Spleen (tissue), 11 donors: ENCODE measurements around the gene ATE1. TPM values are rescaled to one million over a fixed set of nuclear protein-coding genes. Genes with fewer than 3 reads are reported as not detected.

ENCODE experiments used
- DNase-seq: peaks from one replicate; pipeline ENCODE4 v3.0.0-alpha.2; 2020
- H3K27ac ChIP-seq, 8 donors: fragments of 200-600 bp; sonication (generic) in 7 of 8; 1 replicate in 4 of 8; 2 replicates in 4 of 8; pipeline versions ENCODE4 v1.5.0 to v1.8.0; 2016 to 2021; ENCODE audit warnings: inconsistent platforms in 4 of 8, mild to moderate bottlenecking in 4 of 8, moderate library complexity in 1 of 8
- H3K27me3 ChIP-seq, 7 donors: fragments of 200-600 bp; sonication (generic) in 6 of 7; replicated peaks in 1 of 7; 1 replicate in 4 of 7; 2 replicates in 3 of 7; pipeline versions ENCODE4 v1.5.0 to v1.8.0; 2016 to 2021; ENCODE audit warnings: inconsistent platforms in 3 of 7, mild to moderate bottlenecking in 1 of 7
- H3K36me3 ChIP-seq, 6 donors: fragments of 200-600 bp; sonication (generic) in 5 of 6; 1 replicate in 4 of 6; 2 replicates in 2 of 6; pipeline versions ENCODE4 v1.5.0 to v1.8.0; 2016 to 2021; ENCODE audit warnings: inconsistent platforms in 2 of 6
- H3K4me1 ChIP-seq, 6 donors: fragments of 200-600 bp; sonication (generic) in 5 of 6; 1 replicate in 3 of 6; 2 replicates in 3 of 6; pipeline versions ENCODE4 v1.5.0 to v1.8.0; 2016 to 2021; ENCODE audit warnings: inconsistent platforms in 3 of 6
- H3K4me3 ChIP-seq, 8 donors: fragments of 200-600 bp; sonication (generic) in 7 of 8; 1 replicate in 4 of 8; 2 replicates in 4 of 8; pipeline versions ENCODE4 v1.5.0 to v1.8.0; 2016 to 2021; ENCODE audit warnings: inconsistent platforms in 4 of 8, mild to moderate bottlenecking in 4 of 8, moderate library complexity in 2 of 8
- H3K9me3 ChIP-seq, 8 donors: fragments of 200-600 bp; sonication (generic) in 7 of 8; 1 replicate in 4 of 8; 2 replicates in 4 of 8; pipeline versions ENCODE4 v1.5.0 to v1.8.0; 2016 to 2021; ENCODE audit warnings: inconsistent platforms in 4 of 8
- CTCF ChIP-seq, 11 experiments: fragments of 200-600 bp in 7 of 11; fragments of 450-650 bp in 4 of 11; sonication (generic) in 4 of 11; IDR thresholded peaks in 8 of 11; conservative IDR thresholded peaks in 3 of 11; 1 replicate in 7 of 11; 2 replicates in 4 of 11; pipeline versions ENCODE4 v1.4.0 to v1.8.0; 2016 to 2021; ENCODE audit warnings: antibody characterized with exemption in 11 of 11, inconsistent platforms in 4 of 11, mild to moderate bottlenecking in 1 of 11
- POLR2A ChIP-seq, 3 donors: fragments of 450-650 bp; IDR thresholded peaks; one replicate each; pipeline ENCODE4 v1.5.1; 2017; ENCODE audit warnings: antibody characterized with exemption in 3 of 3, mild to moderate bottlenecking in 1 of 3
- POLR2AphosphoS5 ChIP-seq, 3 donors: sonication (generic); formaldehyde crosslinking; IDR thresholded peaks; one replicate each; pipeline ENCODE4 v1.5.1; 2017; ENCODE audit warnings: antibody characterized with exemption in 3 of 3
- WGBS, 5 donors: extraction: QIAGEN DNeasy Blood & Tissue Kit in 3 of 5; methylation state at CpG; one replicate each; pipeline versions ENCODE4 v1.1.5 to v1.1.7; 2013 to 2018; 5-methylcytosine and 5-hydroxymethylcytosine counted together
- intact Hi-C: fragments of 100-400 bp; cut with DNase I; formaldehyde crosslinking; loops from one replicate; pipeline ENCODE4 v1.15.0; 2023; ENCODE audit warnings: low total_unique reads
- polyA plus RNA-seq, 3 donors: library from polyadenylated mRNA; stranded (reverse); fragments of 200-250 nt; gene quantifications; one replicate each; pipeline ENCODE4 v1.2.1, GENCODE V29; 2013
- total RNA-seq, 7 donors: library from RNA; depleted of rRNA in 3 of 7; stranded (reverse); fragments of >200 nt in 3 of 7; fragmentation: NEBNext Ultra II Directional in 4 of 7; extraction: Animal tissue kit (Norgen Biotek cat#: 25700) in 4 of 7; gene quantifications; one replicate each; pipeline versions ENCODE4 v1.1.0 to v1.2.1, GENCODE V29; 2016 to 2021
- donor health status: healthy with polysubstance abuse.
- donor health status: DM: no; HTN: no; CAD: no; lungs with moderate emphysema.
- donor health status: DM: no; HTN: no; CAD: no.
- donor health status: Bipolar disorder and iron deficiency.
- donor health status: healthy.
- donor health status: DM: no; HTN: no; CAD: no.
- donor health status: DM: yes; HTN: yes; CAD: no.

ATE1 gene
- total and polyA plus RNA-seq, 10 donors: 5.4 to 38.9 (median 29.9) TPM

GRCh38 chr10:121928528-121928884, 675 bp upstream of the ATE1 start:
- TF ChIP-seq CTCF (IDR thresholded peaks at IDR 0.05 in 8 of 11, conservative IDR thresholded peaks at IDR 0.05 in 3 of 11) (no peak), POLR2A (IDR thresholded peaks at IDR 0.05) (no peak), POLR2AphosphoS5 (IDR thresholded peaks at IDR 0.05) (no peak)
- H3K36me3 ChIP-seq: peaks cover 0 to 4% (median 0%) of the 10 kb centered on the region in 6 donors
- peak overlapping the region; percentile 82 to 99 (median 97) for H3K27ac ChIP-seq
- H3K4me1 ChIP-seq: peaks cover 10 to 47% (median 29%) of the 10 kb centered on the region in 6 donors
- no peaks in the 10 kb centered on the region for H3K9me3 ChIP-seq
- 1 to 11% (median 2%) methylated on average over 5 to 20 of the region's 20 CpGs for WGBS, 5 donors
- intact Hi-C loops: no loop called here
- no peak for DNase-seq
- peak overlapping the region; percentile 82 to 100 (median 88) for H3K4me3 ChIP-seq
- no peaks in the 10 kb centered on the region for H3K27me3 ChIP-seq

- Histone ChIP-seq H3K9me3 (no peaks in the 10 kb centered on the region), H3K27me3 (no peaks in the 10 kb centered on the region), H3K27ac (peak overlapping the region; percentile 82 to 99 (median 97)), H3K4me1 (peaks cover 10 to 47% (median 29%) of the 10 kb centered on the region in 6 donors), H3K36me3 (peaks cover 0 to 15% (median 4%) of the 10 kb centered on the region in 6 donors), H3K4me3 (peak overlapping the region; percentile 82 to 100 (median 88))
- no peak for DNase-seq
- TF ChIP-seq POLR2A (IDR thresholded peaks at IDR 0.05) (no peak), CTCF (IDR thresholded peaks at IDR 0.05 in 8 of 11, conservative IDR thresholded peaks at IDR 0.05 in 3 of 11) (no peak), POLR2AphosphoS5 (IDR thresholded peaks at IDR 0.05) (peak in 2 of 3 donors; percentile 1 to 58)
- intact Hi-C loops: no loop called here
- 0 to 1% (median 0%) methylated on average over 36 to 48 of the region's 48 CpGs for WGBS, 5 donors
Observed at GRCh38 chr10:121927318-121927840, 452 bp downstream of the ATE1 start.

GRCh38 chr10:121926671-121927317, 1.0 kb downstream of the ATE1 start:
- H3K36me3 ChIP-seq: peaks cover 0 to 21% (median 6%) of the 10 kb centered on the region in 6 donors
- peak overlapping the region; percentile 82 to 100 (median 88) for H3K4me3 ChIP-seq
- peak overlapping the region; percentile 82 to 99 (median 97) for H3K27ac ChIP-seq
- peaks cover 10 to 47% (median 29%) of the 10 kb centered on the region in 6 donors for H3K4me1 ChIP-seq
- 0 to 2% (median 0%) methylated on average over 20 of the region's 20 CpGs for WGBS, 5 donors
- H3K27me3 ChIP-seq: no peaks in the 10 kb centered on the region
- DNase-seq: no peak
- TF ChIP-seq POLR2A (IDR thresholded peaks at IDR 0.05): no peak
- TF ChIP-seq POLR2AphosphoS5 (IDR thresholded peaks at IDR 0.05): no peak
- no peak for TF ChIP-seq CTCF (IDR thresholded peaks at IDR 0.05 in 8 of 11, conservative IDR thresholded peaks at IDR 0.05 in 3 of 11)
- intact Hi-C loops: no loop called here
- no peaks in the 10 kb centered on the region for H3K9me3 ChIP-seq

- Histone ChIP-seq H3K27ac (peak overlapping the region; percentile 82 to 99 (median 97)), H3K9me3 (no peaks in the 10 kb centered on the region), H3K4me1 (peaks cover 10 to 47% (median 29%) of the 10 kb centered on the region in 6 donors), H3K27me3 (no peaks in the 10 kb centered on the region), H3K36me3 (peaks cover 0 to 27% (median 11%) of the 10 kb centered on the region in 6 donors), H3K4me3 (peak overlapping the region in 5 of 8 donors; percentile 84 to 100 (median 95))
- intact Hi-C loops: no loop called here
- DNase-seq: no peak
- WGBS, 5 donors: 74 to 88% (median 77%) methylated on average over 4 of the region's 4 CpGs
- TF ChIP-seq CTCF (IDR thresholded peaks at IDR 0.05 in 8 of 11, conservative IDR thresholded peaks at IDR 0.05 in 3 of 11): no peak
- no peak for TF ChIP-seq POLR2AphosphoS5 (IDR thresholded peaks at IDR 0.05)
- no peak for TF ChIP-seq POLR2A (IDR thresholded peaks at IDR 0.05)
Observed at GRCh38 chr10:121926157-121926556, 1.7 kb downstream of the ATE1 start.
